OCI-LY1 (cell line): ENCODE data around the gene LMX1A.

ENCODE experiments used
- EZH2 ChIP-seq: fragments of 200-600 bp; sonication (generic), shearing (Covaris generic); IDR thresholded peaks from 2 replicates; pipeline ENCODE4 v1.8.0; 2017; ENCODE audit warnings: borderline replicate concordance, mixed run types, mild to moderate bottlenecking, antibody characterized with exemption, low read length, moderate library complexity, mixed read lengths
- TF ChIP-seq, protein P1 (sequence below): fragments of 200-600 bp; sonication (generic), shearing (Covaris generic); IDR thresholded peaks from 2 replicates; pipeline ENCODE4 v1.5.1; 2017; ENCODE audit warnings: mild to moderate bottlenecking, antibody characterized with exemption, low read length, moderate library complexity, mixed read lengths

GRCh38 chr1:165182975-165183374 lies 173.5 kb downstream of the LMX1A start:
- TF ChIP-seq, protein P1, sequence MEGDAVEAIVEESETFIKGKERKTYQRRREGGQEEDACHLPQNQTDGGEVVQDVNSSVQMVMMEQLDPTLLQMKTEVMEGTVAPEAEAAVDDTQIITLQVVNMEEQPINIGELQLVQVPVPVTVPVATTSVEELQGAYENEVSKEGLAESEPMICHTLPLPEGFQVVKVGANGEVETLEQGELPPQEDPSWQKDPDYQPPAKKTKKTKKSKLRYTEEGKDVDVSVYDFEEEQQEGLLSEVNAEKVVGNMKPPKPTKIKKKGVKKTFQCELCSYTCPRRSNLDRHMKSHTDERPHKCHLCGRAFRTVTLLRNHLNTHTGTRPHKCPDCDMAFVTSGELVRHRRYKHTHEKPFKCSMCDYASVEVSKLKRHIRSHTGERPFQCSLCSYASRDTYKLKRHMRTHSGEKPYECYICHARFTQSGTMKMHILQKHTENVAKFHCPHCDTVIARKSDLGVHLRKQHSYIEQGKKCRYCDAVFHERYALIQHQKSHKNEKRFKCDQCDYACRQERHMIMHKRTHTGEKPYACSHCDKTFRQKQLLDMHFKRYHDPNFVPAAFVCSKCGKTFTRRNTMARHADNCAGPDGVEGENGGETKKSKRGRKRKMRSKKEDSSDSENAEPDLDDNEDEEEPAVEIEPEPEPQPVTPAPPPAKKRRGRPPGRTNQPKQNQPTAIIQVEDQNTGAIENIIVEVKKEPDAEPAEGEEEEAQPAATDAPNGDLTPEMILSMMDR: no peak
- no peak for TF ChIP-seq EZH2
